Measurements from ENCODE around the gene SGCG.
A peak's percentile ranks its signal among the peaks of the same experiment; 100 is the strongest.

Gene SGCG

GRCh38 chr13:23367907-23368306 is 187.1 kb downstream of the SGCG start:
- no peak for DNase-seq (ENCODE audit: low read depth)
- no peak for TF ChIP-seq MYC (IDR thresholded peaks at IDR 0.05; ENCODE audit: low read depth, low read length)
- no peak for TF ChIP-seq CTCF (IDR thresholded peaks at IDR 0.05; ENCODE audit: low read depth, low read length)
- TF ChIP-seq MAX (IDR thresholded peaks at IDR 0.05; ENCODE audit: low read depth, low read length), result no peak
- no peak for TF ChIP-seq POLR2A (IDR thresholded peaks at IDR 0.05; ENCODE audit: extremely low read depth, insufficient read length)
- H3K4me3 ChIP-seq (ENCODE audit: low read depth, low read length), result no peak overlapping the region

- TF ChIP-seq MYC (IDR thresholded peaks at IDR 0.05; ENCODE audit: low read depth, low read length) (0 out of 2 replicates have a peak, but pooled peaks have one; percentile 14), CTCF (IDR thresholded peaks at IDR 0.05; ENCODE audit: low read depth, low read length) (no peak)
- H3K4me3 ChIP-seq (ENCODE audit: low read depth, low read length), result peak overlapping the region; percentile 8
- DNase-seq (ENCODE audit: low read depth), result peak; percentile 33
Measured at GRCh38 chr13:23372264-23372906, 191.6 kb downstream of the SGCG start.
